GM23338 (cell line): ENCODE data around the gene FRS2. TPM values are rescaled to one million over a fixed set of nuclear protein-coding genes. Genes with fewer than 3 reads are reported as not detected.

Experiments used
- ATAC-seq: fragments of 200-7000 bp; cut with Tn5 transposase; 3 replicates; pipeline ENCODE4 v1.9.1; 2020
- DNase-seq: peaks from one replicate; pipeline ENCODE4 v3.0.0-alpha.2; 2015; ENCODE audit warnings: low spot score
- H2AFZ ChIP-seq: fragments of 200-600 bp; sonication (generic); 2 replicates; pipeline ENCODE4 v1.8.0; 2016; ENCODE audit warnings: antibody characterized with exemption, mild to moderate bottlenecking, moderate library complexity
- H3F3A ChIP-seq: fragments of 200-600 bp; sonication (generic); replicated peaks from 2 replicates; pipeline ENCODE4 v1.8.0; 2017; ENCODE audit warnings: antibody characterized with exemption, mixed run types, low read depth
- H3K27ac ChIP-seq: fragments of 200-600 bp; sonication (generic); 2 replicates; pipeline ENCODE4 v1.6.1; 2016; ENCODE audit warnings: low read depth
- H3K27me3 ChIP-seq: fragments of 200-600 bp; sonication (generic); 2 replicates; pipeline ENCODE4 v1.8.0; 2016; ENCODE audit warnings: mild to moderate bottlenecking, mixed run types, moderate library complexity; ENCODE audit not compliant: insufficient read depth
- H3K36me3 ChIP-seq: fragments of 200-600 bp; sonication (generic); 2 replicates; pipeline ENCODE4 v1.8.0; 2016; ENCODE audit warnings: mild to moderate bottlenecking; ENCODE audit not compliant: insufficient read depth
- H3K4me1 ChIP-seq: fragments of 200-600 bp; sonication (generic); 2 replicates; pipeline ENCODE4 v1.8.0; 2016; ENCODE audit warnings: mild to moderate bottlenecking, moderate library complexity; ENCODE audit not compliant: insufficient read depth
- H3K4me2 ChIP-seq: fragments of 200-600 bp; sonication (generic); 2 replicates; pipeline ENCODE4 v1.7.1; 2017; ENCODE audit warnings: mixed run types
- H3K4me3 ChIP-seq: fragments of 200-600 bp; sonication (generic); 2 replicates; pipeline ENCODE4 v1.6.1; 2016; ENCODE audit warnings: mixed run types
- H3K79me2 ChIP-seq: fragments of 200-600 bp; sonication (generic); replicated peaks from 2 replicates; pipeline ENCODE4 v1.8.0; 2017; ENCODE audit warnings: mild to moderate bottlenecking; ENCODE audit not compliant: insufficient read depth
- H3K9me2 ChIP-seq: fragments of 200-600 bp; sonication (generic); 2 replicates; pipeline ENCODE4 v1.8.0; 2017; ENCODE audit not compliant: insufficient read depth
- H4K20me1 ChIP-seq: fragments of 200-600 bp; sonication (generic); replicated peaks from 2 replicates; pipeline ENCODE4 v1.8.0; 2017; ENCODE audit warnings: mild to moderate bottlenecking; ENCODE audit not compliant: insufficient read depth
- H3K27ac Mint-ChIP-seq: 2 replicates; pipeline ENCODE4 v1.8.0; 2020; ENCODE audit warnings: inconsistent platforms, mild to moderate bottlenecking, moderate library complexity, mixed read lengths
- H3K27me3 Mint-ChIP-seq: 3 replicates; pipeline ENCODE4 v1.8.0; 2022; ENCODE audit warnings: low read depth, mild to moderate bottlenecking, moderate library complexity, mixed read lengths, inconsistent platforms; ENCODE audit not compliant: insufficient read depth, poor library complexity
- H3K36me3 Mint-ChIP-seq: 3 replicates; pipeline ENCODE4 v1.8.0; 2021; ENCODE audit warnings: low read depth, mild to moderate bottlenecking, inconsistent platforms, moderate library complexity, mixed read lengths
- H3K4me1 Mint-ChIP-seq: 3 replicates; pipeline ENCODE4 v1.8.0; 2020; ENCODE audit warnings: mild to moderate bottlenecking, inconsistent platforms, mixed read lengths
- H3K4me3 Mint-ChIP-seq: 3 replicates; pipeline ENCODE4 v1.8.0; 2021; ENCODE audit warnings: moderate library complexity, mild to moderate bottlenecking, inconsistent platforms, mixed read lengths
- H3K9me3 Mint-ChIP-seq: 3 replicates; pipeline ENCODE4 v1.8.0; 2020; ENCODE audit warnings: moderate library complexity, mild to moderate bottlenecking, inconsistent platforms, mixed read lengths
- CREB1 ChIP-seq: fragments of 250-450 bp; sonication (Bioruptor Pico); IDR thresholded peaks from 2 replicates; pipeline ENCODE4 v1.5.0; 2020; ENCODE audit warnings: low read depth, mild to moderate bottlenecking, moderate library complexity
- CTCF ChIP-seq, 2 experiments: fragments of 200-600 bp in 1 of 2; sonication (generic) in 1 of 2; conservative IDR thresholded peaks; 2 replicates each; pipeline versions ENCODE4 v1.5.1 to v1.6.1; 2016 to 2017; ENCODE audit warnings: antibody characterized with exemption in 2 of 2, low read depth in 2 of 2, mild to moderate bottlenecking in 2 of 2, moderate library complexity in 1 of 2
- EZH2 ChIP-seq: fragments of 200-600 bp; sonication (generic); IDR thresholded peaks from one replicate; pipeline ENCODE4 v1.8.0; 2017; ENCODE audit warnings: antibody characterized with exemption, mild to moderate bottlenecking, low read depth; ENCODE audit not compliant: unreplicated experiment
- EZH2phosphoT487 ChIP-seq: fragments of 200-600 bp; sonication (generic); IDR thresholded peaks from one replicate; pipeline ENCODE4 v1.8.1; 2018; ENCODE audit warnings: antibody characterized with exemption; ENCODE audit not compliant: unreplicated experiment
- JUNB ChIP-seq: IDR thresholded peaks from one replicate; pipeline ENCODE4 v1.6.1; 2016; ENCODE audit warnings: antibody characterized with exemption; ENCODE audit not compliant: unreplicated experiment
- NANOG ChIP-seq: IDR thresholded peaks from 2 replicates; pipeline ENCODE4 v1.6.1; 2016; ENCODE audit warnings: antibody characterized with exemption, borderline replicate concordance
- POLR2AphosphoS5 ChIP-seq: IDR thresholded peaks from 2 replicates; pipeline ENCODE4 v1.6.1; 2016; ENCODE audit warnings: antibody characterized with exemption, low read depth
- REST ChIP-seq: IDR thresholded peaks from one replicate; pipeline ENCODE4 v1.6.1; 2018; ENCODE audit warnings: antibody characterized with exemption; ENCODE audit not compliant: unreplicated experiment
- STAT1 ChIP-seq: IDR thresholded peaks from one replicate; pipeline ENCODE4 v1.6.1; 2016; ENCODE audit warnings: antibody characterized with exemption; ENCODE audit not compliant: unreplicated experiment
- ZNF114 ChIP-seq: fragments of 250-450 bp; sonication (Bioruptor Pico); IDR thresholded peaks from 2 replicates; pipeline ENCODE4 v1.5.0; 2020; ENCODE audit warnings: mild to moderate bottlenecking, moderate library complexity
- ZNF331 ChIP-seq: fragments of 250-450 bp; sonication (Bioruptor Pico); IDR thresholded peaks from 2 replicates; pipeline ENCODE4 v1.5.0; 2020; ENCODE audit warnings: low read depth, mild to moderate bottlenecking, moderate library complexity
- polyA plus RNA-seq: library from polyadenylated mRNA; unstranded; fragments of >200 nt; fragmentation: Nextera tagmentation; extraction: Ambion mirVana; gene quantifications from 2 replicates; pipeline ENCODE4 v1.2.1, GENCODE V29; 2016
- total RNA-seq: library from RNA; depleted of rRNA; stranded (reverse); fragments of >200 nt; shearing (Covaris generic); gene quantifications from 2 replicates; pipeline ENCODE4 v1.2.3, GENCODE V29; 2014
- TF ChIP-seq, protein P1 (sequence below): IDR thresholded peaks from 2 replicates; pipeline ENCODE4 v1.6.1; 2016; ENCODE audit warnings: antibody characterized with exemption
- TF ChIP-seq, protein P2 (sequence below): fragments of 250-450 bp; sonication (Bioruptor Pico); IDR thresholded peaks from 2 replicates; pipeline ENCODE4 v1.5.0; 2020; ENCODE audit warnings: mild to moderate bottlenecking, moderate library complexity

Gene FRS2
- total and polyA plus RNA-seq, 2 experiments from 2014 or later, result 34.3 to 45.0 TPM

DNA sequence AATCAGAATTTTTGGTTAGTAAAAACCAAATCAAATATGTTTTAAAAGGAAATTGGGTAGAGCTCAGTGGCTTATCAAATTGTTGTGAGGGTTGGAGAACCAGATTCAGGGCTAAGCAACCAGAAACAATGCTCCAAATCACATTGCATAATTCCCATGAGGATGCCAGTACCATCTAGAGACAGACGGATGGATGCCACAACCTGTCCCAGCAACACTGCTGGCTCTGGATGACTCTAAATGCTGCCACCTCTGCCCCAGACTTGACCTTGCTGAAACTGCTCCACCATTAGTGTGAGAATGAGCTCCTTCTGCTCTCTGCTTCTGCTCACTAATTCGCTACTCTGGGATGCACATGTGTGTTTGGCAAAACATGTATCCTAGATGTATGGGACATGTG lies 43.9 kb downstream of the FRS2 start:
- Histone ChIP-seq H3K36me3 (no peaks in the 10 kb centered on the region), H2AFZ (no peak overlapping the region), H3K4me3 (no peak overlapping the region), H3K4me1 (peaks cover 54% of the 10 kb centered on the region), H3K79me2 (peaks cover 100% of the 10 kb centered on the region), H3K27me3 (no peaks in the 10 kb centered on the region), H3K9me2 (no peaks in the 10 kb centered on the region), H3K27ac (no peak overlapping the region), H3K4me2 (no peak overlapping the region), H4K20me1 (peaks cover 17% of the 10 kb centered on the region), H3F3A (no peaks in the 10 kb centered on the region)
- H3K36me3 Mint-ChIP-seq, result no peaks in the 10 kb centered on the region; the same call in 2 of the 3 replicates
- TF ChIP-seq NANOG, result no peak
- TF ChIP-seq, protein P1, sequence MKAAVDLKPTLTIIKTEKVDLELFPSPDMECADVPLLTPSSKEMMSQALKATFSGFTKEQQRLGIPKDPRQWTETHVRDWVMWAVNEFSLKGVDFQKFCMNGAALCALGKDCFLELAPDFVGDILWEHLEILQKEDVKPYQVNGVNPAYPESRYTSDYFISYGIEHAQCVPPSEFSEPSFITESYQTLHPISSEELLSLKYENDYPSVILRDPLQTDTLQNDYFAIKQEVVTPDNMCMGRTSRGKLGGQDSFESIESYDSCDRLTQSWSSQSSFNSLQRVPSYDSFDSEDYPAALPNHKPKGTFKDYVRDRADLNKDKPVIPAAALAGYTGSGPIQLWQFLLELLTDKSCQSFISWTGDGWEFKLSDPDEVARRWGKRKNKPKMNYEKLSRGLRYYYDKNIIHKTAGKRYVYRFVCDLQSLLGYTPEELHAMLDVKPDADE, result no peak
- no peak for TF ChIP-seq CTCF (conservative IDR thresholded peaks at IDR 0.05; ENCODE audit: low read depth in 2 of 2)
- no peak for TF ChIP-seq REST
- TF ChIP-seq JUNB, result no peak
- TF ChIP-seq POLR2AphosphoS5, result no peak
- TF ChIP-seq EZH2, result no peak
- no peak for TF ChIP-seq CREB1
- TF ChIP-seq ZNF331 (CRISPR knock-in tag), result no peak
- no peak for TF ChIP-seq STAT1
- TF ChIP-seq ZNF114, result no peak
- TF ChIP-seq EZH2phosphoT487, result no peak
- TF ChIP-seq, protein P2, sequence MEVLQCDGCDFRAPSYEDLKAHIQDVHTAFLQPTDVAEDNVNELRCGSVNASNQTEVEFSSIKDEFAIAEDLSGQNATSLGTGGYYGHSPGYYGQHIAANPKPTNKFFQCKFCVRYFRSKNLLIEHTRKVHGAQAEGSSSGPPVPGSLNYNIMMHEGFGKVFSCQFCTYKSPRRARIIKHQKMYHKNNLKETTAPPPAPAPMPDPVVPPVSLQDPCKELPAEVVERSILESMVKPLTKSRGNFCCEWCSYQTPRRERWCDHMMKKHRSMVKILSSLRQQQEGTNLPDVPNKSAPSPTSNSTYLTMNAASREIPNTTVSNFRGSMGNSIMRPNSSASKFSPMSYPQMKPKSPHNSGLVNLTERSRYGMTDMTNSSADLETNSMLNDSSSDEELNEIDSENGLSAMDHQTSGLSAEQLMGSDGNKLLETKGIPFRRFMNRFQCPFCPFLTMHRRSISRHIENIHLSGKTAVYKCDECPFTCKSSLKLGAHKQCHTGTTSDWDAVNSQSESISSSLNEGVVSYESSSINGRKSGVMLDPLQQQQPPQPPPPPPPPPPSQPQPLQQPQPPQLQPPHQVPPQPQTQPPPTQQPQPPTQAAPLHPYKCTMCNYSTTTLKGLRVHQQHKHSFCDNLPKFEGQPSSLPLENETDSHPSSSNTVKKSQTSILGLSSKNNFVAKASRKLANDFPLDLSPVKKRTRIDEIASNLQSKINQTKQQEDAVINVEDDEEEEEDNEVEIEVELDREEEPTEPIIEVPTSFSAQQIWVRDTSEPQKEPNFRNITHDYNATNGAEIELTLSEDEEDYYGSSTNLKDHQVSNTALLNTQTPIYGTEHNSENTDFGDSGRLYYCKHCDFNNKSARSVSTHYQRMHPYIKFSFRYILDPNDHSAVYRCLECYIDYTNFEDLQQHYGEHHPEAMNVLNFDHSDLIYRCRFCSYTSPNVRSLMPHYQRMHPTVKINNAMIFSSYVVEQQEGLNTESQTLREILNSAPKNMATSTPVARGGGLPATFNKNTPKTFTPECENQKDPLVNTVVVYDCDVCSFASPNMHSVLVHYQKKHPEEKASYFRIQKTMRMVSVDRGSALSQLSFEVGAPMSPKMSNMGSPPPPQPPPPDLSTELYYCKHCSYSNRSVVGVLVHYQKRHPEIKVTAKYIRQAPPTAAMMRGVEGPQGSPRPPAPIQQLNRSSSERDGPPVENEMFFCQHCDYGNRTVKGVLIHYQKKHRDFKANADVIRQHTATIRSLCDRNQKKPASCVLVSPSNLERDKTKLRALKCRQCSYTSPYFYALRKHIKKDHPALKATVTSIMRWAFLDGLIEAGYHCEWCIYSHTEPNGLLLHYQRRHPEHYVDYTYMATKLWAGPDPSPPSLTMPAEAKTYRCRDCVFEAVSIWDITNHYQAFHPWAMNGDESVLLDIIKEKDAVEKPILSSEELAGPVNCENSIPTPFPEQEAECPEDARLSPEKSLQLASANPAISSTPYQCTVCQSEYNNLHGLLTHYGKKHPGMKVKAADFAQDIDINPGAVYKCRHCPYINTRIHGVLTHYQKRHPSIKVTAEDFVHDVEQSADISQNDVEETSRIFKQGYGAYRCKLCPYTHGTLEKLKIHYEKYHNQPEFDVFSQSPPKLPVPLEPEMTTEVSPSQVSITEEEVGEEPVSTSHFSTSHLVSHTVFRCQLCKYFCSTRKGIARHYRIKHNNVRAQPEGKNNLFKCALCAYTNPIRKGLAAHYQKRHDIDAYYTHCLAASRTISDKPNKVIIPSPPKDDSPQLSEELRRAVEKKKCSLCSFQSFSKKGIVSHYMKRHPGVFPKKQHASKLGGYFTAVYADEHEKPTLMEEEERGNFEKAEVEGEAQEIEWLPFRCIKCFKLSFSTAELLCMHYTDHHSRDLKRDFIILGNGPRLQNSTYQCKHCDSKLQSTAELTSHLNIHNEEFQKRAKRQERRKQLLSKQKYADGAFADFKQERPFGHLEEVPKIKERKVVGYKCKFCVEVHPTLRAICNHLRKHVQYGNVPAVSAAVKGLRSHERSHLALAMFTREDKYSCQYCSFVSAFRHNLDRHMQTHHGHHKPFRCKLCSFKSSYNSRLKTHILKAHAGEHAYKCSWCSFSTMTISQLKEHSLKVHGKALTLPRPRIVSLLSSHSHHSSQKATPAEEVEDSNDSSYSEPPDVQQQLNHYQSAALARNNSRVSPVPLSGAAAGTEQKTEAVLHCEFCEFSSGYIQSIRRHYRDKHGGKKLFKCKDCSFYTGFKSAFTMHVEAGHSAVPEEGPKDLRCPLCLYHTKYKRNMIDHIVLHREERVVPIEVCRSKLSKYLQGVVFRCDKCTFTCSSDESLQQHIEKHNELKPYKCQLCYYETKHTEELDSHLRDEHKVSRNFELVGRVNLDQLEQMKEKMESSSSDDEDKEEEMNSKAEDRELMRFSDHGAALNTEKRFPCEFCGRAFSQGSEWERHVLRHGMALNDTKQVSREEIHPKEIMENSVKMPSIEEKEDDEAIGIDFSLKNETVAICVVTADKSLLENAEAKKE (CRISPR knock-in tag), result no peak
- H3K9me3 Mint-ChIP-seq, result no peaks in the 10 kb centered on the region
- H3K4me3 Mint-ChIP-seq, result no peak overlapping the region
- H3K27ac Mint-ChIP-seq, result no peak overlapping the region
- H3K27me3 Mint-ChIP-seq, result no peaks in the 10 kb centered on the region
- H3K4me1 Mint-ChIP-seq, result peaks cover 63% of the 10 kb centered on the region
- ATAC-seq (no peak; the same call in 2 of the 3 replicates), DNase-seq (no peak)
